ENCODE data around the gene MYO5C.

MYO5C gene

DNA sequence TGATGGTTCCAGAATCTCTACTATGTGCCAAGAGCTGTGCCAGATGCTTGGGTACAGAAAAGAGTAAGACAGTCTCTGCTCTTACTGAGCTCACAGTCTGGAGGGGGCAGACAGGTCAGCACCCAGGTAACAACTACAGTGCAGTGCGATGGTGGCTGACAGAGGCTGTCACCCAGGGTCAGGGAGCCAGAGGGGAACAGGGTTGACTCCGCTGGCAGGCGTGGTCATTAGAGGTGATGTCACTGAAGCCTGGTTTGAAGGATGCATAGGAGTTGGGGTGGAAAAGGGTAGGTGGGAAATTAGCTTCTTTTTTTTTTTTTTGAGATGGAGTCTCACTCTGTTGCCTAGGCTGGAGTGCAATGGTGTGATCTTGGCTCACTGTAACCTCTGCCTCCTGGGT is 136.0 kb downstream of the MYO5C start:
- no peak overlapping the region for H3K27ac ChIP-seq
- TF ChIP-seq CTCF (conservative IDR thresholded peaks at IDR 0.05) (no peak), ZFX (IDR thresholded peaks at IDR 0.05) (no peak)

DNA sequence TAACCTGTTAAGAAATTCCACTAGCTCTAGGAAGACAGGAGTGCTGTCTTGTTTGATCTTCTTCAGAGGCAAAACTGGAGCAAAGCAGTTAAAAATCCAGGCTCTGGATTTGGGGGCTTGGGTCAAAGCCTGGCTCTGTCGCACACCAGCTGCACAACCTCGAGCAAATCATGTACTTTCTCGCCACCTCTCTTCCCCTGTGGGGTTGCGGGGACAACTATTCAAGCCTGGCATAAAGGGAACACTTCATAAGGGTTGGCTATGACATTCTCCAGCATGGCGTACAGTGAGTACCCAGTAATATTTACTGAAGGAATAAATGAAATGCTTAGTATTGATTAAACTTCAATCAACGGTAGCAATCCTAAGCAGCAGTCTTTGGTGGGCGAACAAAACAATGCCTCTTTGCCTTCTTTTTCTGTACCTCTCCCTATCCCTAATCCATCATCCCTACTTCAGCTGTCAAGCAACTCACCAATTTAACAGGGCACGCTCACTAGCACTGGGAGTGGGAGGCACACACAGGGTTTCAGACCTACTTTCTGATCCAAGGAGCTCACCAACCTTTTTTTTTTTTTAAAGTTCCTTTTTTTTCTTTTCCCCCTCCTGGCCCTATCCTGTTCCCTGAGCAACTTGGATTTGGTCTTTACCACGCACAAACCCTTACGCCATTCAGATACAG is 137.4 kb downstream of the MYO5C start:
- no peak overlapping the region for H3K27ac ChIP-seq
- no peak for TF ChIP-seq ZFX (IDR thresholded peaks at IDR 0.05)
- TF ChIP-seq CTCF (conservative IDR thresholded peaks at IDR 0.05) = no peak

GRCh38 chr15:52155878-52156277 is 139.7 kb downstream of the MYO5C start:
- TF ChIP-seq ZFX (IDR thresholded peaks at IDR 0.05) = no peak
- TF ChIP-seq CTCF (conservative IDR thresholded peaks at IDR 0.05) = no peak
- no peak overlapping the region for H3K27ac ChIP-seq

DNA sequence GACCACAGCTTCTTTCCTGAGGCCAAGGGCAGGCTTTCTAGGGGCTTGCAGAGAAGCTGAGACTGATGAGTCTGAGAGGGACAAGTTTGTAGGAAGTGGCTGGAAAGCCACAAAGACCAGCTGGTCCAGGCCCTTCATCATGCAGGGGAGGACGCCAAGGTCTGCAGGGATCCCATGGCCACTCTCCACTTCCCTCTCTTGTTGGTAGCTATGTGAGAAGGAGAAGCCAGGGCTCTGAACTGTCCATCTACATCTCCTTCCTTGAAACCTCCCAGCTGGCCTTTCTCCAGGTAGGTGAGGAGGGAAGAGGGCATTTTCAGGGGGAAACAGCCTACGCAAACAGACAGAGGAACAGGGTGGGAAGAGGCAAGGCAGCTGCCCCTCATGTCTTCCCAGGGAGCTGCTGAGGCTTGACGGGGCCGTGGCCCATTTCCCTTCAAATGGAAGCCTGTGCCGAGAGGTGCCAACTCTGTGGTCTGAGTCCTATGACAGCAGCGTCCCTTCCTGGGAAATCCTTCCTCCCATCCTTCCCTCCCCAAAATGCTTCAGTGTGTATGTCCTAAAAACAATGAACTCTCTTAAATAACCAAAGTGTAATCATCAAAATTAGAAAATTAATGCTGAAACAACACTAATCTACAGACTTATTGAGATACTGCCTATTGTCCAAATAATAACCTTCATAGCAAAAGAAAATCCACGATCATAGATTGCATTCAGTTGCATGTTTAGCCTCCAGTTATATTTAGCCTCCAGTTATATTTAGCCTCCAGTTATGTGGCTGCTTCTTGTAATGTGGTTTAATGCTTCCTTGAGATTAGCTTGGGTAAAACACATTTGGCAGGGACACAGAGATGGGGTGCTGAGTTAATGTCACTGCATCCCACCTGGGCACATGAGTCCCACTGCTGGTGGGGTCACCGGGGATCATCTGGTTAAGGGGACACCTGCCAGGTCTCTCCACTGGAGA is 140.4 kb downstream of the MYO5C start:
- no peak overlapping the region for H3K27ac ChIP-seq
- TF ChIP-seq CTCF (conservative IDR thresholded peaks at IDR 0.05) (no peak), ZFX (IDR thresholded peaks at IDR 0.05) (no peak)

DNA sequence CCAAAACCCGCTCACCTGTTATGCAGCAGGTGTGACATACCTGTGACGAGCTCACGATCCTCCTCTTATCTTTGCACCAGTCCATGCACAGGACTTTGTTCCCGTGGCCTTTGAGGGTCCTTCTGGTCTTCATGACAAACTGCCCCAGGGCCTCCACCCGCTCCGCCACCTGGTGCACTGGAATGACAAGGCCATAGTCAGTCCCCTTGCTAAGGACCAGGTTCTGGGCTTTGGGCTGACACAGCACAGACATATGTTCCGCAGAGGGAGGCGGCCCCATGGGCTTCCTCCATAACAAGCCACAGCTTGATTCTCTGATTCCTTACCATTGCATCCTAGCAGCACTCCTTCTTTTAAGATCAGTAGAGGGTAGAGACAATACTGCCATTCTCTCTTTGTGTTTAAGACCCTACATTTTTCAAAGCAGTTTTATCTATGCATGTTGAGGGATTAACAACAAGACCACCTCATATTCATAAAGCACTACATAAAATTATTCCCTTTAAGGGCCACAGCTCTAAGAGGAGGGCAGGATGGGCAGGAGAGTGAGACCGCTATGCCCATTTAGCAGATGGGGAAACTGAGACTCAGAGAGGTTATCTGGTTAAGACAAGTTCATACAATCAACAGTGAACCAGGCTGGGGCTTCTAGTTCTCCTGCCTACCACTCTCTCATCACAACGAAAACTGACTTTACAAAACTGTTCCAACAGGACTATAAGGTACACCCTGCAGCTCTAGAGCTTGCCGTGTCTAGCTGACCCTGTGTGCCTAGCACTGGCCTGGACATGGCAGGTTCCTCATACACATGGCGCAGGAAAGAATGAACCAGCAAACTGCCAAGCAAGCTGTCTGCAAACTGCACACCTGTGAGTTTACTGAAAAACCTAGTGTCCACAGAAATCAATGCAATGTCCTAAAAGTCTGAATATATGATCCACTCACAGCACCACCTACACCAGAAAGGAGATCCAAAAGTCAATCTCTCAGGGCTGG is 141.4 kb downstream of the MYO5C start:
- H3K27ac ChIP-seq = no peak overlapping the region
- no peak for TF ChIP-seq CTCF (conservative IDR thresholded peaks at IDR 0.05)
- TF ChIP-seq ZFX (IDR thresholded peaks at IDR 0.05) = no peak

DNA sequence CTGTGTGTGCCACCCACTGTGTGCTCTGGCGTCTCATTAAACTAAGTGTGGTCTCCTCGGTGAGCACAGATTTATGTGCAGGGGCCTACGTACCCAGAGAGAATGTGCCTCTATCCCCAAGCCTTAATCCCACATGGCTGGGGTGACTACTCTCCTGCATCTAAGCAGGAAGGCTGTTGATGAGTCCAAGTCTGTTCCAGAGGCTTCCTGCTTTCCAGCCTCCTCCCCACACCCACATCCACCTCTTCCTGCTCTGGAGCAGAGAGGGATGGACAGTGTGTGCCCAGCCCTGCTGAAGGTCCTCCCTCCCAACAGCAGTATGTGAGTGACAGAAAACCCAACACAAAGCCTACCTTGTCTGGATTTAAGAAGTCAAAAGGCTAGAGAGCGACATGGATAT is 144.3 kb downstream of the MYO5C start:
- no peak for TF ChIP-seq CTCF (conservative IDR thresholded peaks at IDR 0.05)
- TF ChIP-seq ZFX (IDR thresholded peaks at IDR 0.05) = no peak
- H3K27ac ChIP-seq = no peak overlapping the region
